ENCODE measurements around the gene COL20A1.

The COL20A1 gene

GRCh38 chr20:63292292-63292701 lies 689 bp upstream of the COL20A1 start:
- no peak overlapping the region for H3K27ac ChIP-seq (ENCODE audit: low read length)
- WGBS (ENCODE audit: insufficient coverage, insufficient read length): no CpG with 5 or more reads among the region's 16 CpGs
- peaks cover 8% of the 10 kb centered on the region for H3K4me1 ChIP-seq (ENCODE audit: control insufficient read depth, insufficient read depth, low read length)
- H3K9me3 ChIP-seq (ENCODE audit: control insufficient read depth, insufficient read depth, low read length): no peaks in the 10 kb centered on the region
- no peak for DNase-seq (ENCODE audit: low read depth, low spot score)
- H3K36me3 ChIP-seq (ENCODE audit: control insufficient read depth, insufficient read depth, low read length): peaks cover 16% of the 10 kb centered on the region
- no peak overlapping the region for H3K4me3 ChIP-seq (ENCODE audit: low read length)
- no peaks in the 10 kb centered on the region for H3K27me3 ChIP-seq (ENCODE audit: control insufficient read depth, insufficient read depth, low read length)

DNA sequence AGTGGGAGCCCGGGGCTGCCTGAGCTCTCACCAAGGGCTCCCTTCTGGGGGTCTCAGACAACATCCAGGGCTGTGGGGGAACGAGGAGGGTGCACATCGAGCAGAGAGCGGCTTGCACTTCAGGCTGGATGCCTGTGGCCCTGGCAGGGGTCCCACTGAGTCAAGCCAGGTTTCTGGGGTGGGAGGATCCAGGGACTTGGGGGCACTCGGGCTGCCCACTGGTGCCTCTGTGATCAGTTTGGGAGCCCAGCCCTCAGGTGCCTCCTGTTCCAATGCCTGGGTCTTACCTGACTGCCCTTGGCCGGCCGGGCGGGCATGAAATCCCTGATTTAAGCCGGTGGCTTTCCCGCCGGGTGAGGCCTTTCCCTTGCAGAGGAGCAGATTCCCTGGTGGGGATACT lies 470 bp downstream of the COL20A1 start:
- WGBS (ENCODE audit: insufficient coverage, insufficient read length): no CpG with 5 or more reads among the region's 11 CpGs
- no peak for DNase-seq (ENCODE audit: low read depth, low spot score)

GRCh38 chr20:63293871-63294535 lies 1.0 kb downstream of the COL20A1 start:
- Histone ChIP-seq H3K9me3 (ENCODE audit: control insufficient read depth, insufficient read depth, low read length) (no peaks in the 10 kb centered on the region), H3K27me3 (ENCODE audit: control insufficient read depth, insufficient read depth, low read length) (no peaks in the 10 kb centered on the region), H3K36me3 (ENCODE audit: control insufficient read depth, insufficient read depth, low read length) (peaks cover 4% of the 10 kb centered on the region; the same call in 1 of the 2 replicates), H3K4me1 (ENCODE audit: control insufficient read depth, insufficient read depth, low read length) (peaks cover 8% of the 10 kb centered on the region), H3K27ac (ENCODE audit: low read length) (no peak overlapping the region), H3K4me3 (ENCODE audit: low read length) (no peak overlapping the region)
- DNase-seq (ENCODE audit: low read depth, low spot score): no peak
- WGBS (ENCODE audit: insufficient coverage, insufficient read length): no CpG with 5 or more reads among the region's 22 CpGs

More for the DNA sequence above, 470 bp downstream of the COL20A1 start:
- Histone ChIP-seq H3K27ac (ENCODE audit: low read length) (no peak overlapping the region), H3K36me3 (ENCODE audit: control insufficient read depth, insufficient read depth, low read length) (peaks cover 9% of the 10 kb centered on the region), H3K27me3 (ENCODE audit: control insufficient read depth, insufficient read depth, low read length) (no peaks in the 10 kb centered on the region), H3K4me3 (ENCODE audit: low read length) (no peak overlapping the region), H3K4me1 (ENCODE audit: control insufficient read depth, insufficient read depth, low read length) (peaks cover 8% of the 10 kb centered on the region), H3K9me3 (ENCODE audit: control insufficient read depth, insufficient read depth, low read length) (no peaks in the 10 kb centered on the region)

DNA sequence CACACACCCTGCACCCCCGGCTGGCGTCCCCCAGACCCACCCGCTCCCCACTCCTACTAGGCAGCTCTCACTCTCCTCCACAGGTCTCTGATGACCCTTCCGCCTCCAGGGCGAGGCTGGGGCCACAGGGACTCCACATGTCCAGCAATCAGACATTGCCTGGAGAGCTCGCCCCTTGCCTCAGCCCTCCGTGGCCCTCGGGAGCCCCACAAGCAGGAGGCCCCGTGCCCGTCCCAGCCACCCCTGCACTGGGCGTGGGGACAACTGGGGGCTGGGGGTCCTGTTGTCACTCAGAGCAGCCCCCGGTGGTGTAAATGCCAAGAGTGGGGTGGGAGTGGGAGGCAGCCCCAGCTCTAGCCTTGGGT lies 1.5 kb downstream of the COL20A1 start:
- Histone ChIP-seq H3K27me3 (ENCODE audit: control insufficient read depth, insufficient read depth, low read length) (no peaks in the 10 kb centered on the region), H3K36me3 (ENCODE audit: control insufficient read depth, insufficient read depth, low read length) (no peaks in the 10 kb centered on the region), H3K9me3 (ENCODE audit: control insufficient read depth, insufficient read depth, low read length) (no peaks in the 10 kb centered on the region), H3K4me1 (ENCODE audit: control insufficient read depth, insufficient read depth, low read length) (peaks cover 8% of the 10 kb centered on the region), H3K4me3 (ENCODE audit: low read length) (no peak overlapping the region), H3K27ac (ENCODE audit: low read length) (no peak overlapping the region)
- DNase-seq (ENCODE audit: low read depth, low spot score): no peak
- no CpG with 5 or more reads among the region's 12 CpGs for WGBS (ENCODE audit: insufficient coverage, insufficient read length)

DNA sequence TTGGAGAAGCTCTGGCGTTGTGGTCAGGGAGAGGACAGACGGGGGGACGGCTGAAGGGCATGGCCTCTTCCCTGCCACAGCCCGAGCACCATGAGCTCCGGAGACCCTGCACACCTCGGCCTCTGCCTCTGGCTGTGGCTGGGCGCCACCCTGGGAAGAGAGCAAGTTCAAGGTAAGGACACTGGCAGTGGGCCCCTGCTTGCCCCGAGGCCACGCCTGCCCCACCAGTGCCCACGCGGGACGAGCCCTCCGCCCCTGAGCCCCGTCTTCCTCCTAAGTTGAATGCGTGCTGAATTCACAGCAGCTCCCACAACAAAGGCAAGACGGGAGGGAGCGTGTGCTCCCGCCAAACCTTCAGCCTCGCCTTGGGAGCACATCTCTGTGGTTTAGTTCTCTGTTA lies 2.0 kb downstream of the COL20A1 start:
- Histone ChIP-seq H3K4me1 (ENCODE audit: control insufficient read depth, insufficient read depth, low read length) (peaks cover 8% of the 10 kb centered on the region), H3K9me3 (ENCODE audit: control insufficient read depth, insufficient read depth, low read length) (no peaks in the 10 kb centered on the region), H3K4me3 (ENCODE audit: low read length) (no peak overlapping the region), H3K27ac (ENCODE audit: low read length) (no peak overlapping the region), H3K27me3 (ENCODE audit: control insufficient read depth, insufficient read depth, low read length) (no peaks in the 10 kb centered on the region), H3K36me3 (ENCODE audit: control insufficient read depth, insufficient read depth, low read length) (no peaks in the 10 kb centered on the region)
- no peak for DNase-seq (ENCODE audit: low read depth, low spot score)
- no CpG with 5 or more reads among the region's 19 CpGs for WGBS (ENCODE audit: insufficient coverage, insufficient read length)

DNA sequence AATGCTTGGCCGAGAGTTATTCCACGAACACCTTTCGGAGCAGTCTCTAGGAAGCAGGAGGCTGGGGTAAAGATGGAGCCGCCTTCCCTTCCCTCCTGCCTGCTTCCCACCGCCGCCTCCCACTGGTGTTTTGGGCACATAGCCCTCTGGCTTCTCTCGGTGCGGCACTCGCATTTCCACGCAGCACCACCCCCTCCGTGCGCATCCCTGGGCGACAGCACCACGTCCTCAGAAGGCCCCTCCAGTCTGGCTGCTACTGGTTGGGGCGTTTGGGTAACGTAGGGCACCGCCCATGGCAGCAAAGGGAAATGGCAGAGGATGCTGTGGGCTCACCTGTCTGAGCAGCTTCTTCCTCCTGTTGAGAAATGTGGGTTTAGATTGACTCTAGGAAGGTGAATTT lies 2.4 kb downstream of the COL20A1 start:
- no peaks in the 10 kb centered on the region for H3K9me3 ChIP-seq (ENCODE audit: control insufficient read depth, insufficient read depth, low read length)
- no peak for DNase-seq (ENCODE audit: low read depth, low spot score)
- no CpG with 5 or more reads among the region's 17 CpGs for WGBS (ENCODE audit: insufficient coverage, insufficient read length)
- no peak overlapping the region for H3K4me3 ChIP-seq (ENCODE audit: low read length)
- H3K27ac ChIP-seq (ENCODE audit: low read length): no peak overlapping the region
- H3K36me3 ChIP-seq (ENCODE audit: control insufficient read depth, insufficient read depth, low read length): no peaks in the 10 kb centered on the region
- peaks cover 8% of the 10 kb centered on the region for H3K4me1 ChIP-seq (ENCODE audit: control insufficient read depth, insufficient read depth, low read length)
- no peaks in the 10 kb centered on the region for H3K27me3 ChIP-seq (ENCODE audit: control insufficient read depth, insufficient read depth, low read length)

- Histone ChIP-seq H3K27ac (ENCODE audit: low read length) (no peak overlapping the region), H3K9me3 (ENCODE audit: control insufficient read depth, insufficient read depth, low read length) (no peaks in the 10 kb centered on the region), H3K27me3 (ENCODE audit: control insufficient read depth, insufficient read depth, low read length) (no peaks in the 10 kb centered on the region), H3K36me3 (ENCODE audit: control insufficient read depth, insufficient read depth, low read length) (no peaks in the 10 kb centered on the region), H3K4me3 (ENCODE audit: low read length) (no peak overlapping the region), H3K4me1 (ENCODE audit: control insufficient read depth, insufficient read depth, low read length) (peaks cover 8% of the 10 kb centered on the region)
- no CpG with 5 or more reads among the region's 20 CpGs for WGBS (ENCODE audit: insufficient coverage, insufficient read length)
- no peak for DNase-seq (ENCODE audit: low read depth, low spot score)
Observed at GRCh38 chr20:63295846-63296245, 2.9 kb downstream of the COL20A1 start.

DNA sequence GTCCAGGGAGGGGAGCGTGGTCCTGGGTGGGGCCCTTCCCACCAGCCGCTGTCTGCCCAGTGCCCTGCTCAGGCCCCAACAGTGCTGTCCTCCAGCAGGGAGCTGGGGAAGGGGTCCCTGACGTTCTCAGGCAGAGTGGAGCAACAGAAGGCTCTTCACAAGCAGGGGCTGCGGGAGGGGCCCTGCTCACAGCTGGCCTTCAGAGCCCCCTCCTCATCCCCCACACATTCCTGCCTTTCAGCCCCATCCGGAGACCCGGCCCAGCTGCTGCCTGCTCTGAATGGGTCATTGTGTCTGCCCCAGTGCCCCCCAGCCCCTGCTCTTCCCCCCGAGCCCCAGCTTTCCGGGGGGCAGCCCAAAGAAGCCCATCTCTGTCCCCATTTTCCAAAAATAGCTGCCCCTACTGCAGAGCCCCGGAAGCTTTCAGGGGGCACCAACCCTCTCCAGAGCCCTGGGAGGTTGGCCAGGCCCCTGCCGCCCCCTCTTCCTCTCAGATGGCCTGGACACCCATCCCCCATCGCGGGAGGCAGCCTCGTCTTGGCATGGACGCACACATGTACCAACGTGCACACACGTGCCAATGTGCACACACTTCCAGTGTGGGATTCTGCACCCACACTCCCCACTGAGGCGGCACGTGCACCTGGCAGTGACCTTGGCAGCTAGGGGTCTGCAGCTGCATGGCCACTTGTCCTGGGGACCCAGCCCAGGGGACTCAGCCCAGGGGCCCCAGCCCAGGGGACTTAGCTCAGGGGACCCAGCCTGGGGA lies 3.7 kb downstream of the COL20A1 start:
- H3K4me3 ChIP-seq (ENCODE audit: low read length): no peak overlapping the region
- peaks cover 6% of the 10 kb centered on the region; the same call in 1 of the 2 replicates for H3K4me1 ChIP-seq (ENCODE audit: control insufficient read depth, insufficient read depth, low read length)
- no peaks in the 10 kb centered on the region for H3K27me3 ChIP-seq (ENCODE audit: control insufficient read depth, insufficient read depth, low read length)
- H3K27ac ChIP-seq (ENCODE audit: low read length): no peak overlapping the region
- WGBS (ENCODE audit: insufficient coverage, insufficient read length): no CpG with 5 or more reads among the region's 18 CpGs
- no peak for DNase-seq (ENCODE audit: low read depth, low spot score)
- no peaks in the 10 kb centered on the region for H3K9me3 ChIP-seq (ENCODE audit: control insufficient read depth, insufficient read depth, low read length)
- H3K36me3 ChIP-seq (ENCODE audit: control insufficient read depth, insufficient read depth, low read length): no peaks in the 10 kb centered on the region

- no peaks in the 10 kb centered on the region for H3K27me3 ChIP-seq (ENCODE audit: control insufficient read depth, insufficient read depth, low read length)
- H3K36me3 ChIP-seq (ENCODE audit: control insufficient read depth, insufficient read depth, low read length): no peaks in the 10 kb centered on the region
- no peak overlapping the region for H3K4me3 ChIP-seq (ENCODE audit: low read length)
- DNase-seq (ENCODE audit: low read depth, low spot score): no peak
- H3K4me1 ChIP-seq (ENCODE audit: control insufficient read depth, insufficient read depth, low read length): peaks cover 6% of the 10 kb centered on the region; the same call in 1 of the 2 replicates
- WGBS (ENCODE audit: insufficient coverage, insufficient read length): no CpG with 5 or more reads among the region's 11 CpGs
- no peaks in the 10 kb centered on the region for H3K9me3 ChIP-seq (ENCODE audit: control insufficient read depth, insufficient read depth, low read length)
- no peak overlapping the region for H3K27ac ChIP-seq (ENCODE audit: low read length)
Observed at GRCh38 chr20:63297371-63297781, 4.4 kb downstream of the COL20A1 start.

- H3K4me1 ChIP-seq (ENCODE audit: control insufficient read depth, insufficient read depth, low read length): peaks cover 6% of the 10 kb centered on the region; the same call in 1 of the 2 replicates
- H3K4me3 ChIP-seq (ENCODE audit: low read length): no peak overlapping the region
- DNase-seq (ENCODE audit: low read depth, low spot score): no peak
- H3K27me3 ChIP-seq (ENCODE audit: control insufficient read depth, insufficient read depth, low read length): no peaks in the 10 kb centered on the region
- H3K27ac ChIP-seq (ENCODE audit: low read length): no peak overlapping the region
- WGBS (ENCODE audit: insufficient coverage, insufficient read length): no CpG with 5 or more reads among the region's 16 CpGs
- no peaks in the 10 kb centered on the region for H3K9me3 ChIP-seq (ENCODE audit: control insufficient read depth, insufficient read depth, low read length)
- H3K36me3 ChIP-seq (ENCODE audit: control insufficient read depth, insufficient read depth, low read length): no peaks in the 10 kb centered on the region
Observed at GRCh38 chr20:63297796-63298572, 5.0 kb downstream of the COL20A1 start.

Measured in iPS DF 6.9 (cell line).